Occipital lobe (tissue), 2 donors: ENCODE data around the gene DROSHA. TPM values are rescaled to one million over a fixed set of nuclear protein-coding genes. Genes with fewer than 3 reads are reported as not detected.

ENCODE experiments used
- DNase-seq: peaks from one replicate; lab custom pipeline; 2025; lab: John Stamatoyannopoulos, UW
- total RNA-seq: library from RNA; depleted of rRNA; stranded (reverse); fragments of >200 nt; gene quantifications from one replicate; pipeline ENCODE4 v1.2.3, GENCODE V29; 2014

Gene DROSHA
- total RNA-seq, 1 donor from 2014 or later = 62.5 TPM

DNA sequence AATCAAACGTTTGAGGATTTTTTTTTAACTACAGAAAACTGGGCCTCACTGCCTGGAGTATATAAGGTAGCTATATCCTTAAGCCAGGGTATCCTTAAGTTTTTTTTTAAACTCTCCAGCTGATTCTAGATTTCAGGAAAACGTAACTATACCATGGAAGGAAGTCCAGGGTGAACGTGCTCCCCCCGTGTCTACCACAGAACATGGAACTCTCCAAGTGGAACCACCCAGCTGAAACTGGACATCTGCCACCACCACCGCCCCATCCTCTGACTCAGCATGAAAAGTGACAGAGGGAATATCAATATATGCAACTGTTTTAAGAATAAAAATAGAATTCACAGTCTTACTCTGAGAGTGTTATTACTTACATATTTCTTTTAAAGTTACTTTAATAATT lies 61.3 kb downstream of the DROSHA start:
- DNase-seq = no peak

DNA sequence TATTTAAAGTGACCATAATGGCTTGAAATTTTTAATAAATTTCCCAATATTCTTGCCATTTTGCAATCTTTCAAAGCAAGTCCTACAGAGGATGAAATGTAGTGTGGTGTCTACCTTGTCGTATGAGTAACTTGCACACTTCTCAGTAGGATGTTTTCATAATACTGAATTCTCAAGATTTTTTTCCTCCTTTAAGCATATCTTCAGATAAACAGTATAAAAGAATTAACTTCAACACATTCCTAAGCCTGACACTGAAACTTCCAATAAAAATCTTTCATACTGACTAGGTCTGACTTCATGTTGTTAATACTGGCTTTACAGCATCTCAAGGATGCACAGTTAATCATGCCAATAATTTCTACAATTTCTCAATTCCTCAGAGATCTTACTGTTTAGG lies 62.0 kb downstream of the DROSHA start:
- no peak for DNase-seq

DNA sequence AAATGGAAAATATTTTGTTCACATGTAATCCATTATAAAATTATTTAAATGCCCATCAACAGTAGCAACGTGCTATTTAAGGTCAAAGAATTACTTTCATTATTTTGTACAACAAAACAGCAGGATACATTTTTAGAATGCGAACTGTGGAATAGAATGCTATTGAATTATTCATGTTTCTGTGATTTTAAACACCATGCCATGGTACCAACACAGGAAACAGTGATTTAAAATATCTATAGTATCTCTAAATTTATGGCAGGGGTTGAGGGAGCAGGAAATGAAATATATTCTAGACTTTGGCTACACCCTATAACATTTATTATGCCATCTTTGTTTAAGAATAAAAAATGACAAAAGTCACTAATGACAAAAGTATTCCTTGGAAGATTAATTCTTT lies 62.4 kb downstream of the DROSHA start:
- DNase-seq = no peak

DNA sequence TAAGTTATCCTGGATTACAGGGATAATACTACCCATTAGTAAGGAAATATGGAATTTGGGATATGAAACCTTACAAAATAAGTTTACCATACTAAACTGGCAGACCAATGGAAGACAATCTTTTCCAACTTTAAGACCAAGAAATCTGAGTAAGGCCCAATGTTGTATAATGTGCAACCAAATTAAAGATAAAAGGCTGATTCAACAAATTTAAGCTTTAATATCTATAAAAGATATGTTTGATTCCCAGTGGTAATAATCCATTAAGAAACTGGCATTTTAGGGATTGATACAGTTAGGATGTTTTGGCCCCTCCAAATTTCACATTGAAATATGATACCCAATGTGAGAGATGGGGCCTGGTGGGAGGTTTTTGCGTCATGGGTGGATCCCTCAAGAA lies 66.6 kb downstream of the DROSHA start:
- no peak for DNase-seq

DNA sequence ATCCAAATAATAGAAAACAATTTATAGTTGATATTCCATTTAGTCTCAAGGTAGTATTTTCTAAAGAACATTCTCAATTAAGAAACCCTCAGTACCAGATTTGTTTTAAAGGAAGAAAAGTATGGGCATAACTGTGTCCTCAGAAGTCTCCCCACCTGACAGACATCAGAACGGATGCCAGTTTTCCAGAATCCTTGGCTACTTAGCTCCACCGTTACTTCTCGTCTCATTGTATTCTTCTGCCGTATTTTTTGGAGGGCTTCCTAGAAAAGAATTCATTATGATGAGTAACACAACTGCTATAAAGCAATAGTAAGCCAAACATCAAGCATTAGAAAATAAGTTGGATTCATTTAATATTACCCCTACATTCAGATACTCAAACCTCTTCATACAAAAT lies 67.8 kb downstream of the DROSHA start:
- no peak for DNase-seq

DNA sequence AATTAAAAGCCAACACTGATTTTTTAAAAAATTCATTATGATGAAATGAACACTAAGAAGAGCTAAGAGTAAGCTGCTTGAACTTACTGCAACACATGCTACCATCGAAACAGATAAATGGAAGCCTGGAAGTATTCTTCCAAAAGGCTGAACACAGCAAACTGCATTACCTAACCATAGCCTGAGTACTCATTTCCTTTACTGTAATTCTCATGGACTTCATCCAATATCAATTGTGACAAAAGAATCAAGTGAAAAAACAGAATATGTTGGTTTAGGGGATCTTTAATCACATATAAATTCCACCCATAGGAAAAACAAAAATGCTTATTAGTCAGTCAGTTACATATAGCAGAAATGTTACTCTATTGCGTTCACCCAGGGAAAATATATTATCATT lies 68.5 kb downstream of the DROSHA start:
- DNase-seq = no peak

DNA sequence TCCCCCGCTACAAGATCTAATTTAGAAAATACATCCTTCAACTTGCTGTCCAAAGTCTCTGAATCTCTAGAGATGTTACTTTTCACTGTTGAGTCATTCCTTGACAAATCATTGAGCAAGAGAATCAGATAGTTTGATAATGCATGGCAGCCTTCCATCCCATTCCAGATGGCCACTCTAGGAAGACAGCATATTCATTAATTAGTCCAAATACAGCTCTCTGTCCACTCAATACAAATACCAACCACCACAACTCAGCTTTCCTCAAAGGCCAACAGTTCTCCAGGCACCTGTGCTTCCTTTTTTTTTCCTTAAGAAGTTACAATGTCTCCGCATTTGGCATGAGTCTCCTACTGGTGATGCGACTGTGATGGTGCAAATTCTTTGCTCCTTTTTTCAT lies 72.3 kb downstream of the DROSHA start:
- no peak for DNase-seq

DNA sequence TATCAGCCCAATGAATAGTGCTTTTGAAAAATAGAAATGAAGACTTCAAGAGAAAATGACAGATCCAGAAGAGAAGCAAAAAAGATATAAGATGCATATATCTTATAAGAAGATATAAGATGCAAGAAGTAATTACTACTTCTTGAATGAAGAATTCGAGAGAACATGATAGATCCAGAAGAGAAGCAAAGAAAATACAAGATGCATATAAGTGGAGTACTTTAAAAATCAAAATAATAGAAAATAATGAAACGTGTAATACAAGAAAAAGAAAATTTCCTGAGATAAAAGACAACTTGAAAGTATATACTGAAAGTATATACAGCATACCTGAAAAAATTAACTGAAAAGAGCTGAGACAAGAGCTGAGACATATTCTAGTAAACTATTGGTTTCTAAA lies 76.7 kb downstream of the DROSHA start:
- DNase-seq = no peak

DNA sequence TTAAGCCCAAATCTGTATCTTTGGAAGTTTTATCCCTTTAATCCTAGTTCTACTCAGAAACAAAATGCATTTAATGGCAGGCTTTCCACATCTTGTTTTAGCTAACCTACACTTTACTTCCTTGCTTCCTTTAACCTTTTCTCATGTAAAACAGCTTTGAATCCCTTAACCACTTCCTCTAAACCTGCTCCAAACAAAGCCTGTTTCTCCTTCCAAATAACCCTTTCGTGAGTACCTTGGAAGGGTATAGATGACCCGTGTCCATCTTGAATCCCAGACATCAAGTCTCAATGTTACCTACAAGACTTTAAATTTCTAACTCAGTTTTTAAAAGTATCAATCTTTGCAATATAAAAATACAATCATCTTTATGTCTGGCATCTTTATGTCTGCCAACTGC lies 78.4 kb downstream of the DROSHA start:
- DNase-seq = no peak

DNA sequence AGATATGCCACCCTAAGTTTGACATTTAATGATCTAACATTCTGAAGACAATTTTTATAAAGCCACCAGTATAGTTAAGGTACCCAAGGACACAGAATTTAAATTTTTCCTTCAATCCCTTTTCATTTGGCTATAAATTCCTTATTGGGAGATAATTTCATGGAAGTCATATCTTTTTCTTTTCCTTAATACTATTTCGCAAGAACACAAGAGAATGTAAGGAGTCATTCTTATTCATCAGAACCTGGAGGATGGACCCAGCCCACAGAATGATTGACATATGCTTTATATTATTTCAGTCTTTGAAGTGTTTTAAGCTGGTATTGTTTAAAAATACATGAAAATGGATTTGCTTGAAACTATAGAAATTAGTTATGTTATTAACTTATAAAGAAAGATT lies 79.6 kb downstream of the DROSHA start:
- DNase-seq = no peak

DNA sequence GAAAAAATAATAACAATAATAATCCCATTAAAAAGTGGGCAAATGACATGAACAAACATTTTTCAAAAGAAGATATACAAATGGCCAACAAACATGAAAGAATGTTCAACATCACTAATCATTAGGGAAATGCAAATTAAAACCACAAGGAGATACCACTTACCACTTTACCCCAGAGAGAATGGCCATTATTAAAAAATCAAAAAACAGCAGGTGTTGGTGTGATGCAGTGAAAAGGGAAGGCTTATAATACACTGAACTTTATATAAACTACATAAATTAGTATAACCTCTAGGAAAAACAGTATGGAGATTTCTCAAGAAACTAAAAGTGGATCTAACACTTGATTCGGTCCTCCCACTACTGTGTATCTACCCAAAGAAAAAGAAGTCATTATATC lies 81.9 kb downstream of the DROSHA start:
- DNase-seq = no peak

DNA sequence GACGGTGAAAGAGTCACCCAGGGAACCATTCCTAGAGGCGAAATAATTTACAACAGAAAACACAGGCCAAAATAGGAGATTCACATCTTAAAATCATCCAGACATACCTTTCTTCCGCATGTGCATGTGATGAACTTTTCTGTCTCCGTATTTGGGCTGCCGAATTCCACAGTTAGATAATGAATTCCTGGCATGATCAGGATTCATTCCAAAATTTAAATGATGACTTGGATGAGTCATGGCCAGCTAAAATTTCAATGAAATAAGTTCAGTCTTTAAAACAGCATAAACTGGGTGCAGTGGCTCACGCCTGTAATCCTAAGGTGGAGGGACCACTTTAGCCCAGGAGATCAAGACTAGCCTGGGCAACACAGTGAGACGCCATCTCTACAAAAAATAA lies 82.7 kb downstream of the DROSHA start:
- DNase-seq = no peak

DNA sequence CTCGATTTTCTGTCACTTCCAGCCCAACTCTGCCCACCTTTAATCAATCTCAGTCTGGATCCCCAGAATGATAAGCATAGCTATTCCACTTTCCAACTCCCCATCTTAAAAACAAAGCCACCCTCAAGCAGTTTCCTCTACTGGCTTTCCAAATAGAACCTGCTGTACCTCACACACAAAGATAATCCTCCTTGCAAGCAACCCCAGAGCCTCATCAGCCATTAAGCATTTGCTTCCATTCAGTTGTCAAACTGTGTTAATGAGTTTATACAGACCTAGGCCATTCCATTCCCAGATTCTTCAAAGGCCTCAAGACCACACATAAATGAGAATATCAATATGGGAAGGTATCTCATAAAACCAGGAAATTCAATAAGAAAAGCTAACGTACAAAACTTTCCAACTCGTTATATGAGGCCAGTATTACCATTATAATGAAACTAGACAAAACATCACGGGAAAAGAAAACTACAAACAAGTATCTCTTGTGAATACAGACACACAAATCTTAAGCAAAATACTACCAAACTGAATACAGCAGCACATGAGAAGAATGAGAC lies 86.8 kb downstream of the DROSHA start:
- DNase-seq = no peak

DNA sequence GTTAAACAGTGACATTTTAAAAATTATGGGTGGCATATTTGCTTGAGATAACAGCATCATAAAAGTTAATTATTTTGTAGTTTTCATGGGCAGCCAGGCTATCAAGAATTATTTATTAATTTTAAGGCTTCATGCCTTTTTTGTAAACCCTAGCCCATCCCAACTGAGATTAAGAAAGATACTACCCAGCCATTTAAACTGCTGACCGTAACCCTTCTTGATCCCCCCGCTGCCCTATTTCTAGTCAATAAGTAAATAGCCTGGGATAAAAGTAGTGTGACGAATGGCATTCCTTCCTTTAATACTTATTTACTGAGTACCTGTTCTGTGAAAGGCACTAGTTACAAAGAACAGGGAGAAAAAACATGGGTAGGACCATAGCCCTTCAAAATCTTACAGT lies 88.3 kb downstream of the DROSHA start:
- DNase-seq = no peak

DNA sequence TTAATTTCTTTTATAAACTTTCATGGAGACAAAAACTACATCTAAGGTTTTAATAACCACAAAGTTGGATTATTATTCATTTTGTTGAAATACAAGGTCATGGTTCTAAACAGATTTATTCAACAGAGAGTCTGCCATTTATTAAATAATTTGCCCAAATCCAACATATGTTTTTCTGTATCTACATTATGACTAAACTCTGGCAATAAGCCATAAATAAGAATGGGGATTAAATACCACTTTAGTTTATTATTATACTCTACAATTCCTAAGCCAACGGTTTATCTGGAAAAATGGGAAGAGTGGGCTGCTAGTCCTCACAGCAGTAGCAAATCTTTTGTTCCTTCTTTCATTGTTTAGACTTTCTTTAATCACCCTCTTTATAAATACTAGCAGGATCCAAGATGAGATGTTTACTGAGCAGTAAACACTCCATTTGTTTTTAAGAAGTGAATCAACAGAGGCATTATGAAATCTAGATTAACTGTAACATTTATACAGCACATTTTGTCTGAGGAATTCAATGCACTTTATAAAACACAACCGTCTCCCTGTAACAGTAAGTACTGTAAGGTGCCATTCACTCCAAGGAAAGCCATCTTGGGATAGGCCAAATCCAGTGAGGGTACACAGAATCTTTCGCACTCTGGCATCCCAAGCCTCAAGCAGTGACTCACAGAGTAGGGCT lies 89.7 kb downstream of the DROSHA start:
- no peak for DNase-seq

DNA sequence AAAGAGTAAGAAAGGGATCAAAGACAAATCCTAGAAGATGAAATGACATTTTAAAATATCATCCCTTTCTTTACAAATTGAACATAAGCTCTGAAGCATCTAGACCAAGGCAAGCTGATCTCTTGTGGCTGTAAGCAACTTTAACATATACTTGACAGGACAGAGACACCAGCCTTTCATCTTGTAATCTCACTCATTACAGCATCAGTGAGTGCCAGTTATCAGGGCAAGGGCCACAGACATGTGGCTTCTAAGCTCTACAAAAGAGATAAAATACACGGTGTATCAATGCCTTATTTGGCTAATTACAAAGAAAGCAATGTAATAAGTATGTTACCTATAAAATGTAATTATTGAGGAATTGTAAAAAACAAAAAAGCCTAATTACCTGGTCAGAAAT lies 95.0 kb downstream of the DROSHA start:
- DNase-seq = no peak

DNA sequence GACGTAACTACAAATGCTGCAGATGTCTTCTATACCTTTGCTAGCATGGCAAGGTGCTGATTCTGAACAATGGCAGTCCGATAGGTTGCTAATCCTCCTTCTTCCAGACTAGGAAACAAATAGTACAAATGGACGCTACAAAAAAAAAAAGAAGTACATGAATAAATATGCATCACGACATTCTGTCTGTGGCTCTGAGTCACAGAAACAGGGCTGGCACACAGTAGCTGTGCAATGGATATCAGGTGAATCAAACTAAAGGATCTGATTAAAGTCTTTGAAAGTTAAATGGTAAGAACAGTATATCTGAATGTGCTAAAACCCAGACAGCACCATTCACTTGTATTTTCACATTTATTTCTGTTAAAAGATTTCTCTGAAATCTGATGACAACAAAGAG lies 96.2 kb downstream of the DROSHA start:
- no peak for DNase-seq

DNA sequence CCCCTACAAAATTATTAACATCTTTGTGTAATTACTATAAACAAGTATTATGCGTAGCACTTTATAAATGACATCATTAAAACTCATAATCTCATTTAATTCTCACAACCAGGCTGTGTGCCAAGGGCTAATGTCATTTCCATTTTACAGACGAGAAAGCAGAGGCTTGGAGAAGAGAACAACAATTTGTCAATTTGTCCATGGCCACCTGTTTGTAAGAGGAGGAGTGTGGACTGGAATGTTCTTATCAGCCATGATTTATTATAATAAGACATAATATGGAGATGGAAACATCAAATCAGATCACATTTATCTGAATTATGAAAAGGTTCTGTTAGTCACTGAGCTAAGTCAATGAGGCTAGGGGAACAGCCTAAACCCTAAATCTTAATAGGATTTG lies 97.0 kb downstream of the DROSHA start:
- DNase-seq = no peak

DNA sequence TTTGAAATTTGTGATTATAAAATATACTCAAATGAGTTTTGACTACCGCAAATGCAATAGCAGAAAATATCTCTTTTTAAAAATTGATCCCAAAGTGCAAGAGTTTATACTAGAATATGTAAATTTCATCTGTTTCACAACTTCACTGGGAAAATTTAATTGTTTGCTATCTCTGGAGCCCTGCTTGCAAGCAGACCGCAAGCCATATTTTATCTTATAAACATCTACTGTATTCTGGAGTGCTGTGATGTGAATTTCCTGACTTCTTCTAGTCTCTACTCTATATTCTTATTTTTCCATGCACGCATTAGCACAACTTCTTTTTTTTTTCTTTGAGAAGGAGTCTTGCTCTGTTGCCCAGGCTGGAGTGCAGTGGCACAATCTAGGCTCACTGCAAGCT lies 98.7 kb downstream of the DROSHA start:
- no peak for DNase-seq

DNA sequence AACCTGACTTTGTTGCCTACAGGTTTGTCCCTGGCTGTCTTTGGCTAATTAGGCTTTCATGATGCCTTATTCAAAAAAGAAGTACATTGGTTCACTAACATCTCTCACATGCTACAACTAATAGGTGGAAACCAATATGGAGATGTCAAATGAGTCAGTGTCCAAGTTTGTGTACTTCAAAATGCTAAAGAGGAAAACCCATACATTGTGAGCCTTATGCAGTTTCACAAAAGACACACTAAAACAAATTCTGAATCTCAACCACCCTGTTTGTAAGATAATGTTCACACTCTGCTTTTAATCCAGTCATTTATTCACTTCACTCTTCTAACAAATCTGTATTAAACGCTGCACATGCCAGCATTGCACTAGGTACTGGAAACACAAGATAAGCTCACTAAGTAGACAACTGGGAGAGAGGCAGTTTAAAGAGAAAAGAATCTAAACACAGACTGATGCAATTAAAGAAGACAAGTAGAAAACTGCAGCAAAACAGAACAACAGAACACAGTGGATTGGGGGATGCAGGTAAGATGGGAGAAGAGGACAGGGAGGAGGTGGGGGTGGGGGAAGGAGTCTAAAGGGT lies 104.1 kb downstream of the DROSHA start:
- no peak for DNase-seq

DNA sequence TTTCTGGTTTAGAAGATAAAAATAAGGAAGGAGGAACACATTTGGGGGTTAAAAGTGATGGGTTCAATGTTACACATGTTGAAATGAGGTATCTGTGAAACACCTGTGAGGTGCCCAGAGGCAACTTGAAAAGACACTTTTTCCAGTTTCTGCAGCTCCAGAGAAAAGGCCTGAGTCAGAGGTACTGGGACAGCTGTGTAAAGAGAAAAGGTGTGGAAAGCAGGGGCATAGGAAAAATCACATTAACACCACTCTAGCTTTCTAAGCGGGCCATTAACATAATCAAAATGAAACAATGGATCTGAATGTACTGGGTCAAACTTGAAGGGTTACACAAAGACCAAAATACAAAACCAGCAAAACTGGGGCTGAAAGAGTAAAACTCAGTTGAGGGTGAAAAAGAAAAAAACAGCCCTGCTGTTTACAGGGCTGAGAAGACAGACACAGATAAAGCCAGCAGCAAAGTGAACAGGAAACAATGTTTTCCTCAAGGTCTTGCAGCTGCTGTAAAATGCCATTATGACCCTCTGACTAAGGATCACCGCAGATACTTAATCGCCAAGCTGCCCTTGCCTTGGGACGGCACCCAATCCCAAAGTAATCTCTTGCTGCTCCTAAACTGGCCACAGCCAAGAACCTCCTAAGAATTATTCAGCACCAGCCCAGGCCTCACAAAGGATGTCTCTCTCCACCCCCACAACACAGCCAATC lies 104.7 kb downstream of the DROSHA start:
- no peak for DNase-seq

DNA sequence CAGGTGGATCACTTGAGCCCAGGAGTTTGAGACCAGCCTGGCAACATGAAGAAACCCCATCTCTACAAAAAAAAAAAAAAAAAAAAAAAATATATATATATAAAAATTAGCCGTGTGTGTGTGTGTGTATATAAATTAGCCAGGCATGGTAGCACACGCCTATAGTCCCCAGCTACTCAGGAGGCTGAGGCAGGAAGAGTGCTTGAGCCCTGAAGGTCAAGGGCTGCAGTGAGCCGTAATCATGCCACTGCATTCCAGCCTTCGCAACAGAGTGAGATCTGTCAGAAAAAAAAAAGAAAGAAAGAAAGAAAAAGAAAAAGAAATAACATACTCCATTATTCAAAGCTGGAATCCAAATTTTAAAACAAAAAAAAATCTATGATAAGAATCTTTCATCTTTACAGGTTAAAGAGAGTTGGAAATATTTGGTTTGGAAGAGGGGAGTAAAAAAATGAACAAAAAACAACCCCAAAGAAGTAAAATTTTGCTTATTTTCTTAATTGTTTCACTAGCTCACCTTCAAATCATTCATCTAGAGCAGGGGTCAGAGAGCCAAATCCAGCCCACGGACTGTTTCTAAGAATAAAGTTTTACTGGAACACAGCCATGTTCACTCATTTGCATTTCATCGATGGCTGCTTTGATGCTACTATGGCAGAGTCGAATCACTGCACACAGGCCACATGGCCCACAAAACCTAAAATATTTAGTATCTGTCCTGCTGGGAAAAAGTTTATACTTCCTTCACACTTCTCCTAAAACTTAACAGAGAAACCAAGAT lies 109.9 kb downstream of the DROSHA start:
- no peak for DNase-seq
